ENCODE data around the gene RFPL1.

GRCh38 chr22:29451863-29452262 lies 13.5 kb downstream of the RFPL1 start:
- no peak for TF ChIP-seq EZH2 (IDR thresholded peaks at IDR 0.05; ENCODE audit: low read depth)
- TF ChIP-seq, protein P1, sequence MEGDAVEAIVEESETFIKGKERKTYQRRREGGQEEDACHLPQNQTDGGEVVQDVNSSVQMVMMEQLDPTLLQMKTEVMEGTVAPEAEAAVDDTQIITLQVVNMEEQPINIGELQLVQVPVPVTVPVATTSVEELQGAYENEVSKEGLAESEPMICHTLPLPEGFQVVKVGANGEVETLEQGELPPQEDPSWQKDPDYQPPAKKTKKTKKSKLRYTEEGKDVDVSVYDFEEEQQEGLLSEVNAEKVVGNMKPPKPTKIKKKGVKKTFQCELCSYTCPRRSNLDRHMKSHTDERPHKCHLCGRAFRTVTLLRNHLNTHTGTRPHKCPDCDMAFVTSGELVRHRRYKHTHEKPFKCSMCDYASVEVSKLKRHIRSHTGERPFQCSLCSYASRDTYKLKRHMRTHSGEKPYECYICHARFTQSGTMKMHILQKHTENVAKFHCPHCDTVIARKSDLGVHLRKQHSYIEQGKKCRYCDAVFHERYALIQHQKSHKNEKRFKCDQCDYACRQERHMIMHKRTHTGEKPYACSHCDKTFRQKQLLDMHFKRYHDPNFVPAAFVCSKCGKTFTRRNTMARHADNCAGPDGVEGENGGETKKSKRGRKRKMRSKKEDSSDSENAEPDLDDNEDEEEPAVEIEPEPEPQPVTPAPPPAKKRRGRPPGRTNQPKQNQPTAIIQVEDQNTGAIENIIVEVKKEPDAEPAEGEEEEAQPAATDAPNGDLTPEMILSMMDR (conservative IDR thresholded peaks at IDR 0.05), result no peak

Measured in PC-9 (cell line).